Uterus (tissue), 2 donors: ENCODE data around the gene NRXN2.

ENCODE experiments used
- POLR2A ChIP-seq, 2 donors: fragments of 450-650 bp; IDR thresholded peaks; one replicate each; pipeline ENCODE4 v1.6.1; 2016; ENCODE audit warnings: antibody characterized with exemption in 2 of 2, mild to moderate bottlenecking in 1 of 2, moderate library complexity in 1 of 2
- TF ChIP-seq, protein P1 (sequence below), 4 experiments: fragments of 200-600 bp in 2 of 4; fragments of 450-650 bp in 2 of 4; sonication (generic) in 2 of 4; IDR thresholded peaks; one replicate each; pipeline ENCODE4 v1.5.1; 2016 to 2019; ENCODE audit warnings: antibody characterized with exemption in 4 of 4, mild to moderate bottlenecking in 2 of 4, moderate library complexity in 1 of 4

DNA sequence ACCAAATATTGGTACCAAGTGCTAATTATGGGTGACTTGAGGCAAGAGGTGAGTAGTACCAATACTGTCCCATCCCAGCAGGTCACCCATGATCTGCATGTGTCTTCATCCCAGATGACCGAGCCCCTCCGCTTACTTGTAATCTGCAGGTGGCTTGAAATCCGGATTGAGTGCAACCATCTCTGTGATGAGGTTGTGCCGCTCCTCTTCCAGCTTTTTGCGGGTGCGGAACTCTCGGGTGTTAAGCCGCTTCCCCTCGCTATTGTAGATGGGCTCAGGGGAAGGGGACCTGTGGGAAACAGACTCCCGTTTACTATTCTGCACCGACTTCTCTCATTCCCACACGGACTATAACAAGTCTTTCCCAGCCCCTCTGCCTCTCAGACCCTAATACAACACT is 47.1 kb upstream of the NRXN2 start:
- TF ChIP-seq POLR2A (IDR thresholded peaks at IDR 0.05), result no peak
- TF ChIP-seq, protein P1, sequence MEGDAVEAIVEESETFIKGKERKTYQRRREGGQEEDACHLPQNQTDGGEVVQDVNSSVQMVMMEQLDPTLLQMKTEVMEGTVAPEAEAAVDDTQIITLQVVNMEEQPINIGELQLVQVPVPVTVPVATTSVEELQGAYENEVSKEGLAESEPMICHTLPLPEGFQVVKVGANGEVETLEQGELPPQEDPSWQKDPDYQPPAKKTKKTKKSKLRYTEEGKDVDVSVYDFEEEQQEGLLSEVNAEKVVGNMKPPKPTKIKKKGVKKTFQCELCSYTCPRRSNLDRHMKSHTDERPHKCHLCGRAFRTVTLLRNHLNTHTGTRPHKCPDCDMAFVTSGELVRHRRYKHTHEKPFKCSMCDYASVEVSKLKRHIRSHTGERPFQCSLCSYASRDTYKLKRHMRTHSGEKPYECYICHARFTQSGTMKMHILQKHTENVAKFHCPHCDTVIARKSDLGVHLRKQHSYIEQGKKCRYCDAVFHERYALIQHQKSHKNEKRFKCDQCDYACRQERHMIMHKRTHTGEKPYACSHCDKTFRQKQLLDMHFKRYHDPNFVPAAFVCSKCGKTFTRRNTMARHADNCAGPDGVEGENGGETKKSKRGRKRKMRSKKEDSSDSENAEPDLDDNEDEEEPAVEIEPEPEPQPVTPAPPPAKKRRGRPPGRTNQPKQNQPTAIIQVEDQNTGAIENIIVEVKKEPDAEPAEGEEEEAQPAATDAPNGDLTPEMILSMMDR (IDR thresholded peaks at IDR 0.05), result no peak
